GM03348 (cell line): ENCODE data around the gene PLEKHA7.
"Not testable (repeated sequence)": the region's sequence is repeated elsewhere in the genome, so short reads cannot be mapped to it uniquely, and the experiment has no call there.

Experiments
- DNase-seq: peaks from one replicate; pipeline ENCODE4 v3.0.0; 2012; ENCODE audit warnings: low spot score

PLEKHA7 gene

GRCh38 chr11:16876837-16877236 is 137.4 kb downstream of the PLEKHA7 start:
- no peak for DNase-seq

- no peak for DNase-seq
Measured at GRCh38 chr11:16876053-16876752, 138.0 kb downstream of the PLEKHA7 start.

- DNase-seq, result no peak
Measured at GRCh38 chr11:16874275-16874975, 139.8 kb downstream of the PLEKHA7 start.

GRCh38 chr11:16873289-16873688 is 140.9 kb downstream of the PLEKHA7 start:
- no peak for DNase-seq

- DNase-seq, result peak; percentile 48
Measured at GRCh38 chr11:16871368-16871767, 142.8 kb downstream of the PLEKHA7 start.

- DNase-seq, result no peak
Measured at GRCh38 chr11:16867097-16867496, 147.1 kb downstream of the PLEKHA7 start.

GRCh38 chr11:16864428-16864827 is 149.8 kb downstream of the PLEKHA7 start:
- DNase-seq, result not testable (repeated sequence)

GRCh38 chr11:16863389-16863788 is 150.8 kb downstream of the PLEKHA7 start:
- DNase-seq, result no peak

- no peak for DNase-seq
Measured at GRCh38 chr11:16862726-16863125, 151.5 kb downstream of the PLEKHA7 start.

GRCh38 chr11:16861862-16862261 is 152.4 kb downstream of the PLEKHA7 start:
- DNase-seq, result no peak

GRCh38 chr11:16860617-16861016 is 153.6 kb downstream of the PLEKHA7 start:
- DNase-seq, result no peak

- no peak for DNase-seq
Measured at GRCh38 chr11:16859651-16860050, 154.6 kb downstream of the PLEKHA7 start.

GRCh38 chr11:16857186-16857585 is 157.0 kb downstream of the PLEKHA7 start:
- DNase-seq, result no peak

- DNase-seq, result no peak
Measured at GRCh38 chr11:16856022-16856471, 158.2 kb downstream of the PLEKHA7 start.

- DNase-seq, result no peak
Measured at GRCh38 chr11:16854979-16855378, 159.2 kb downstream of the PLEKHA7 start.

- DNase-seq, result no peak
Measured at GRCh38 chr11:16853859-16854258, 160.4 kb downstream of the PLEKHA7 start.

- no peak for DNase-seq
Measured at GRCh38 chr11:16853266-16853665, 160.9 kb downstream of the PLEKHA7 start.

GRCh38 chr11:16846305-16846704 is 167.9 kb downstream of the PLEKHA7 start:
- DNase-seq, result no peak

GRCh38 chr11:16844268-16844771 is 169.9 kb downstream of the PLEKHA7 start:
- no peak for DNase-seq

- DNase-seq, result no peak
Measured at GRCh38 chr11:16843294-16843693, 170.9 kb downstream of the PLEKHA7 start.

- DNase-seq, result no peak
Measured at GRCh38 chr11:16841984-16842383, 172.2 kb downstream of the PLEKHA7 start.

GRCh38 chr11:16841481-16841880 is 172.7 kb downstream of the PLEKHA7 start:
- DNase-seq, result no peak

GRCh38 chr11:16840951-16841350 is 173.3 kb downstream of the PLEKHA7 start:
- no peak for DNase-seq
